B cell (primary cell): ENCODE data around the gene IGSF9B. TPM values are rescaled to one million over a fixed set of nuclear protein-coding genes. Genes with fewer than 3 reads are reported as not detected.

Experiments used
- ATAC-seq: fragments of 200-7000 bp; cut with Tn5 transposase; one replicate; pipeline ENCODE4 v1.10.0; 2021; ENCODE audit warnings: low read depth, mild to moderate bottlenecking, moderate number of reproducible peaks, moderate library complexity
- CTCF ChIA-PET: fragments of 350-600 bp; sonication (Branson Sonifier 250); formaldehyde crosslinking; loops from one replicate; lab custom pipeline; 2021; ENCODE audit warnings: antibody characterized with exemption, inconsistent platforms; lab: Charles Lee
- POLR2A ChIA-PET: fragments of 350-600 bp; sonication (Branson Sonifier 250); formaldehyde crosslinking; loops from one replicate; lab custom pipeline; 2021; ENCODE audit warnings: antibody characterized with exemption; lab: Charles Lee
- DNase-seq: peaks from one replicate; pipeline ENCODE4 v3.0.0; 2013
- H2AFZ ChIP-seq: 2 replicates; pipeline ENCODE4 v1.6.1; 2012; ENCODE audit warnings: mild to moderate bottlenecking, low read depth, low read length; ENCODE audit not compliant: insufficient read depth, poor library complexity, severe bottlenecking
- H3K27ac ChIP-seq, 2 donors: 1 replicate in 1 of 2; 2 replicates in 1 of 2; pipeline ENCODE4 v1.5.1; 2012 to 2013; ENCODE audit warnings: low read length in 2 of 2, mild to moderate bottlenecking in 2 of 2, moderate library complexity in 1 of 2
- H3K27me3 ChIP-seq, 4 experiments: fragments of 200-600 bp in 1 of 4; sonication (generic) in 1 of 4; replicated peaks in 1 of 4; 1 replicate in 2 of 4; 2 replicates in 2 of 4; pipeline versions ENCODE4 v1.6.1 to v1.7.0; 2013 to 2016; ENCODE audit warnings: low read length in 3 of 4, mild to moderate bottlenecking in 2 of 4, mixed read lengths in 1 of 4, moderate library complexity in 1 of 4; ENCODE audit not compliant: insufficient read depth in 4 of 4, control insufficient read depth in 3 of 4; ENCODE audit errors: control extremely low read depth in 1 of 4
- H3K36me3 ChIP-seq, 2 experiments: replicated peaks in 1 of 2; 1 replicate in 1 of 2; 2 replicates in 1 of 2; pipeline versions ENCODE4 v1.6.1 to v1.7.1; 2013; ENCODE audit warnings: low read length in 1 of 2; ENCODE audit not compliant: insufficient read depth in 2 of 2, control insufficient read depth in 1 of 2; ENCODE audit errors: control extremely low read depth in 1 of 2, extremely low read depth in 1 of 2
- H3K4me1 ChIP-seq, 2 donors: fragments of 200-600 bp in 1 of 2; sonication (generic) in 1 of 2; 1 replicate in 1 of 2; 2 replicates in 1 of 2; pipeline versions ENCODE4 v1.5.1 to v1.6.1; 2013 to 2017; ENCODE audit warnings: low read length in 2 of 2; ENCODE audit not compliant: control insufficient read depth in 2 of 2, insufficient read depth in 2 of 2
- H3K4me2 ChIP-seq: replicated peaks from 2 replicates; pipeline ENCODE3; 2012; ENCODE audit warnings: mild to moderate bottlenecking, low read depth, low read length; ENCODE audit not compliant: poor library complexity, severe bottlenecking
- H3K4me3 ChIP-seq, 5 experiments: fragments of 200-600 bp in 1 of 5; sonication (generic) in 1 of 5; 1 replicate in 3 of 5; 2 replicates in 2 of 5; pipeline versions ENCODE4 v1.5.1 to v1.7.0; 2011 to 2016; ENCODE audit warnings: low read length in 4 of 5, mild to moderate bottlenecking in 4 of 5, low read depth in 2 of 5, control low read depth in 1 of 5, moderate library complexity in 1 of 5; ENCODE audit not compliant: insufficient read depth in 1 of 5; ENCODE audit errors: control extremely low read depth in 1 of 5, extremely low read depth in 1 of 5
- H3K79me2 ChIP-seq: fragments of 200-600 bp; sonication (generic); one replicate; pipeline ENCODE4 v1.6.0; 2016; ENCODE audit warnings: low read length; ENCODE audit not compliant: control insufficient read depth, insufficient read depth
- H3K9ac ChIP-seq: fragments of 200-600 bp; sonication (generic); 2 replicates; pipeline ENCODE4 v1.6.1; 2017; ENCODE audit warnings: mild to moderate bottlenecking, low read length, moderate library complexity
- H3K9me3 ChIP-seq, 3 donors: one replicate each; pipeline versions ENCODE4 v1.6.1 to v1.7.1; 2013; ENCODE audit warnings: low read length in 2 of 3; ENCODE audit not compliant: control insufficient read depth in 2 of 3, insufficient read depth in 1 of 3; ENCODE audit errors: control extremely low read depth in 1 of 3
- H4K20me1 ChIP-seq: 2 replicates; pipeline ENCODE4 v1.6.0; 2012; ENCODE audit warnings: mild to moderate bottlenecking, low read length; ENCODE audit not compliant: insufficient read depth, control insufficient read depth, poor library complexity, severe bottlenecking
- H3K27ac Mint-ChIP-seq: one replicate; pipeline ENCODE4 v1.8.0; 2021; ENCODE audit warnings: mixed read lengths
- H3K27me3 Mint-ChIP-seq: one replicate; pipeline ENCODE4 v1.8.0; 2021; ENCODE audit warnings: mixed read lengths
- H3K4me1 Mint-ChIP-seq: one replicate; pipeline ENCODE4 v1.8.0; 2021; ENCODE audit warnings: mixed read lengths
- H3K4me3 Mint-ChIP-seq: one replicate; pipeline ENCODE4 v1.8.0; 2021; ENCODE audit warnings: mixed read lengths
- H3K9me3 Mint-ChIP-seq: one replicate; pipeline ENCODE4 v1.8.0; 2022; ENCODE audit warnings: mixed read lengths; ENCODE audit not compliant: insufficient read depth
- EZH2 ChIP-seq: IDR thresholded peaks from 2 replicates; pipeline ENCODE4 v1.6.1; 2012; ENCODE audit warnings: borderline replicate concordance, low read depth, mild to moderate bottlenecking, moderate library complexity, low read length; ENCODE audit not compliant: insufficient read depth, poor library complexity, severe bottlenecking
- WGBS: methylation state at CpG from one replicate; pipeline ENCODE4 v1.1.5; 2013; ENCODE audit warnings: missing lambda C conversion rate; ENCODE audit not compliant: insufficient coverage; 5-methylcytosine and 5-hydroxymethylcytosine counted together
- intact Hi-C: fragments of 100-400 bp; cut with micrococcal nuclease; formaldehyde crosslinking; loops from one replicate; pipeline ENCODE4 v1.10.0; 2022
- polyA plus RNA-seq: library from polyadenylated mRNA; depleted of rRNA; stranded (reverse); fragments of >200 nt; gene quantifications from 2 replicates; pipeline ENCODE4 v1.2.3, GENCODE V29; 2012
- total RNA-seq, 2 donors: library from RNA; stranded (reverse); fragments of 120-200 nt in 1 of 2; gene quantifications; 1 replicate in 1 of 2; 2 replicates in 1 of 2; pipeline versions ENCODE4 v1.2.3 to v1.2.4, GENCODE V29; 2013 to 2022
- TF ChIP-seq, protein P1 (sequence below): fragments of 200-600 bp; IDR thresholded peaks from one replicate; pipeline ENCODE4 v1.8.0; 2022; ENCODE audit warnings: antibody characterized with exemption, mild to moderate bottlenecking

IGSF9B gene
- total and polyA plus RNA-seq, 2 donors (not counting 1 experiment from before 2014, with no cell fraction given) = 0.15 to 0.37 TPM

DNA sequence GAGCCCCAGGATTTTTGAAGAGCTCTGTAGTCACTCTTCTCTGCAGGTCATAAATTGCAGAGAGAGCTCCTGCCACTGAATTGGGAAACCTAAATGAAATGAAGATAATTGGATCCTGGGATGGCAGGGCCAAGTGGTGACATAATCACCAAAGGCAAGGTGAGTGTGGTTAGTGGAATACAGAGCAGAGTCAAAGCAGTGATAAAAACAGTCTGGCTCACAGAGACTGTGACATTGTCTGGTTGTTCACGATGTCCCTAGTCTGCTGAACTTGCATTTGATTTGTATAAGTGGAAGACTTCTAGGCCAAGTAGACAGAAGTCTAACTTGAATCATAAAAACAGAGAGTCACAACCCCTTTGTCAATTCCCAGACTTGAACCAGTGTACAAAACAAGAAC is 84.6 kb downstream of the IGSF9B start:
- Histone ChIP-seq H3K4me2 (no peak overlapping the region), H2AFZ (no peak overlapping the region), H4K20me1 (no peaks in the 10 kb centered on the region), H3K9me3 (peaks cover 0 to 4% (median 0%) of the 10 kb centered on the region in 3 donors), H3K4me3 (no peak overlapping the region), H3K27ac (no peak overlapping the region), H3K79me2 (no peaks in the 10 kb centered on the region), H3K4me1 (no peaks in the 10 kb centered on the region), H3K27me3 (no peaks in the 10 kb centered on the region), H3K9ac (no peak overlapping the region), H3K36me3 (no peaks in the 10 kb centered on the region)
- intact Hi-C loops = no loop called here
- Mint-ChIP-seq H3K27ac (no peak overlapping the region), H3K27me3 (peaks cover 5% of the 10 kb centered on the region), H3K9me3 (peaks cover 5% of the 10 kb centered on the region), H3K4me3 (no peak overlapping the region), H3K4me1 (no peaks in the 10 kb centered on the region)
- no CpG with 5 or more reads among the region's 1 CpG for WGBS
- no peak for DNase-seq
- ChIA-PET POLR2A (no interaction called here), CTCF (no interaction called here)
- TF ChIP-seq, protein P1, sequence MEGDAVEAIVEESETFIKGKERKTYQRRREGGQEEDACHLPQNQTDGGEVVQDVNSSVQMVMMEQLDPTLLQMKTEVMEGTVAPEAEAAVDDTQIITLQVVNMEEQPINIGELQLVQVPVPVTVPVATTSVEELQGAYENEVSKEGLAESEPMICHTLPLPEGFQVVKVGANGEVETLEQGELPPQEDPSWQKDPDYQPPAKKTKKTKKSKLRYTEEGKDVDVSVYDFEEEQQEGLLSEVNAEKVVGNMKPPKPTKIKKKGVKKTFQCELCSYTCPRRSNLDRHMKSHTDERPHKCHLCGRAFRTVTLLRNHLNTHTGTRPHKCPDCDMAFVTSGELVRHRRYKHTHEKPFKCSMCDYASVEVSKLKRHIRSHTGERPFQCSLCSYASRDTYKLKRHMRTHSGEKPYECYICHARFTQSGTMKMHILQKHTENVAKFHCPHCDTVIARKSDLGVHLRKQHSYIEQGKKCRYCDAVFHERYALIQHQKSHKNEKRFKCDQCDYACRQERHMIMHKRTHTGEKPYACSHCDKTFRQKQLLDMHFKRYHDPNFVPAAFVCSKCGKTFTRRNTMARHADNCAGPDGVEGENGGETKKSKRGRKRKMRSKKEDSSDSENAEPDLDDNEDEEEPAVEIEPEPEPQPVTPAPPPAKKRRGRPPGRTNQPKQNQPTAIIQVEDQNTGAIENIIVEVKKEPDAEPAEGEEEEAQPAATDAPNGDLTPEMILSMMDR = no peak
- TF ChIP-seq EZH2 = no peak
- no peak for ATAC-seq

DNA sequence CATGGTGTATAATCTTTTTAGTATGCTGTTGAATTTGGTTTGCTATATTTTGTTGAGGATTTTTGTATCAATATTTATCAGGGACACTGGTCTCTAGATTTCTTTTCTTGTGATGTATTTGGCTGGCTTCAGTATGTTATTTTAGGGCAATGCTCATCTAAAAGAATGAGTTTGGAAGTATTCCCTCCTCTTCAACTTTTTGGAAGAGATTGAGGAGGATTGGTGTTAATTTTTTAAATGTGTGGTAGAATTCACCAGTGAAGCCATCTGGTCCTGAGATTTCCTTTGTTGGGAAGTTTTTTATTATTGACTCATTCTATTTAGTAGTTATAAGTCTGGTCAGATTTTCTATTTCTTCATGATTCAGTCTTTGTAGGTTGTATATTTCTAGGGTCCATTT is 89.3 kb downstream of the IGSF9B start:
- Mint-ChIP-seq H3K4me1 (no peaks in the 10 kb centered on the region), H3K9me3 (no peaks in the 10 kb centered on the region), H3K27ac (no peak overlapping the region), H3K27me3 (peaks cover 10% of the 10 kb centered on the region), H3K4me3 (no peak overlapping the region)
- Histone ChIP-seq H4K20me1 (no peaks in the 10 kb centered on the region), H3K9me3 (peaks cover 0 to 13% (median 0%) of the 10 kb centered on the region in 3 donors), H3K4me2 (no peak overlapping the region), H3K27ac (no peak overlapping the region), H3K4me3 (no peak overlapping the region), H3K79me2 (no peaks in the 10 kb centered on the region), H3K4me1 (no peaks in the 10 kb centered on the region), H3K27me3 (no peaks in the 10 kb centered on the region), H2AFZ (no peak overlapping the region), H3K36me3 (no peaks in the 10 kb centered on the region), H3K9ac (no peak overlapping the region)
- no peak for TF ChIP-seq EZH2
- TF ChIP-seq, protein P1 = no peak
- ChIA-PET CTCF (no interaction called here), POLR2A (no interaction called here)
- ATAC-seq (no peak), DNase-seq (no peak)
- intact Hi-C loops = no loop called here
